H1 (cell line): Measurements from ENCODE around the gene GLS. TPM values are rescaled to one million over a fixed set of nuclear protein-coding genes. Genes with fewer than 3 reads are reported as not detected.

ENCODE experiments used
- CHD7 ChIP-seq: fragments of 300-600 bp; sonication (generic); IDR thresholded peaks from 2 replicates; pipeline ENCODE4 v1.7.1; 2012; ENCODE audit warnings: low read length, moderate library complexity, mild to moderate bottlenecking, inconsistent platforms; ENCODE audit not compliant: insufficient replicate concordance
- EGR1 ChIP-seq: IDR thresholded peaks from 2 replicates; pipeline ENCODE4 v1.6.1; 2011; ENCODE audit warnings: low read depth, low read length, borderline replicate concordance
- POLR2AphosphoS5 ChIP-seq: IDR thresholded peaks from 2 replicates; pipeline ENCODE4 v1.6.1; 2011; ENCODE audit warnings: low read depth, low read length
- RBBP5 ChIP-seq: IDR thresholded peaks from 2 replicates; pipeline ENCODE4 v1.7.1; 2012; ENCODE audit warnings: low read depth, mild to moderate bottlenecking, inconsistent platforms, low read length, moderate library complexity, borderline replicate concordance
- polyA plus RNA-seq, 7 experiments: library from polyadenylated mRNA; depleted of rRNA in 3 of 7; stranded (reverse) in 5 of 7; unstranded in 2 of 7; fragments of >200 nt in 5 of 7; fragments of 200-250 nt in 2 of 7; gene quantifications; 1 replicate in 5 of 7; 2 replicates in 1 of 7; 4 replicates in 1 of 7; pipeline versions ENCODE4 v1.2.1 to v1.2.3, GENCODE V29; 2011 to 2013; ENCODE audit warnings: missing spikeins in 2 of 7, mixed read lengths in 2 of 7
- total RNA-seq: library from RNA; stranded (reverse); fragmentation: NEBNext Ultra II Directional; extraction: Animal tissue kit (Norgen Biotek cat#: 25700); gene quantifications from 2 replicates; pipeline ENCODE4 v1.2.1, GENCODE V29; 2021

GLS gene
- total and polyA plus RNA-seq, 2 of the 8 experiments (the other 6 are each of a cell fraction or from before 2014, with no cell fraction given) = 15.7 to 89.8 TPM

GRCh38 chr2:190912726-190913125 is 32.1 kb downstream of the GLS start (continued):
- TF ChIP-seq EGR1 (no peak), POLR2AphosphoS5 (no peak), RBBP5 (no peak), CHD7 (no peak)
